Astrocyte of the hippocampus (primary cell): ENCODE data around the gene DENND4C.
"Not testable (repeated sequence)": the region's sequence is repeated elsewhere in the genome, so short reads cannot be mapped to it uniquely, and the experiment has no call there.

Source experiments
- DNase-seq: peaks from one replicate; pipeline ENCODE4 v3.0.0; 2011; ENCODE audit warnings: low read depth, low spot score

DENND4C gene

DNA sequence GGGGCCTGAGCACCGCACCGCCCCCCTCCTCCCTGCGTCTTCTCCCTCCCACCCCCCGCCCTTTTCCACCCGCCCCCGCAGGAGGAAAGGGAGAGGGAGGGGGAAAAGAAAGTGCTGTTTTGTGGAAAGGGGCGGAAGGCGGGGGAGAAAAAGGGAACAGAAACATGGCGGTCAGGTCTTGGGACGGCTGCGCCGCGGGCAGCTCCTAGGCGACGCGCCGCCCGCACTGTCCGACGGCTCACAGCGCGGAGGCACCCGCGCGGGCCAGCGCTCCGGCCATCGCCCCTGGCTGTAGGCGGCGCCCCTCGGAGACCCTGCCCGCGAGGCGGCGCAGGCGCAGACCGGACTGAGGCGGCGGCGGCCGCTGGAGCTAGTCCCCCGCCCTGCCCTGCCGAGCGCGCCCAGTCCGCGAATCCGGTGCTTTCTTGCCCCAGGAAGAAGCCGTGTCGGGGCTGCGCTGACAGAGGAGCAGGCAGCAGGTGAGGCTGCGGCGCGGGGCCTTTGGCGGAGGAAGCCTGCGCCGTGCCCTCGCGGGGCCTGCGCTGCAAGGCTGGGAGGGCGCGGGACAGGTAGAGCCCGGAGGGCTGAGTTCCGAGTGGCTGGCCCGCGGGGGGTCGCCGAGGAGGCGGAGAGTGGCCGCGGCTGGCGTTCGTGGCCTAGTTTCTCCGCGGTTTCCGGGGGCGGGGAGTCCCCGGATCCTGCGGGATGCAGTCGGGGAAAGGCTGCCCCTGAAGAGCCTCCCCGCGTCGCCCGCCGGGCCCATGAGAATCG lies at the start of gene DENND4C:
DENND4C (plus strand) TSS at position 339 of the 771 bp plus-strand sequence. CDS start 45,482 bp downstream, outside the sequence.
- peak; percentile 96 for DNase-seq

DNA sequence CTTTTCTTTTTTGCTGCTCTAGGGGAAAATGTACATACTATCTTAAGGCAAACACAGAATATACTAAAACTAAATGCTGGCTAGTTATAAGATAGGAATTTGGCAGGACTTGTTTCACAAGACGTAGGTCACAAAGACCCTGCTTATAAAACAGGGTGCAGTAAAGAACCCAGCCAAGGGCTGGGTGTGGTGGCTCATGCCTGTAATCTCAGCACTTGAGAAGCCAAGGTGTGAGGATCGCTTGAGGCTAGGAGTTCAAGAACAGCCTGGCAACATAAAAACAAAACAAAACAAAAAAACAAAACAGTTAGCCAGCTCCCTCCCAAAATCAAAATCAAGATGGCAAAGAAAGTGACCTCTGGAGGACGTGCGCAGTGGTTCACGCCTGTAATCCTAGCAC lies 49.5 kb upstream of the DENND4C start:
- no peak for DNase-seq

DNA sequence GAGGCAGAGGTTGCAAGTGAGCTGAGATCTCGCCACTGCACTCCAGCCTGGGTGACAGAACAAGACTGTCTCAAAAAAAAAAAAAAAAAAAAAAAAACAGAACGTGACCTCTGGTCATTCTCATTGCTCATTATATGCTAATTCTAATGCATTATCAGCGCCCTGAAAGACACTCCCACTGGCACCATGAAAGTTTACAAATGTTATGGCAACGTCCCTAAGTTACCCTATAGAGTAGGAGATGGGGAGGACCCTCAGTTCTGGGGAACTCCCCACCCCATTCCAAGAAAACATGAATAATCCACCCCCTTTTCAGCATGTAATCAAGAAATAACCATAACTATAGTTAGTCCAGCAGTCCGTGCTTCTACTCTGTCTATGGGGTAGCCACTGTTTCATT lies 48.9 kb upstream of the DENND4C start:
- DNase-seq, result no peak

DNA sequence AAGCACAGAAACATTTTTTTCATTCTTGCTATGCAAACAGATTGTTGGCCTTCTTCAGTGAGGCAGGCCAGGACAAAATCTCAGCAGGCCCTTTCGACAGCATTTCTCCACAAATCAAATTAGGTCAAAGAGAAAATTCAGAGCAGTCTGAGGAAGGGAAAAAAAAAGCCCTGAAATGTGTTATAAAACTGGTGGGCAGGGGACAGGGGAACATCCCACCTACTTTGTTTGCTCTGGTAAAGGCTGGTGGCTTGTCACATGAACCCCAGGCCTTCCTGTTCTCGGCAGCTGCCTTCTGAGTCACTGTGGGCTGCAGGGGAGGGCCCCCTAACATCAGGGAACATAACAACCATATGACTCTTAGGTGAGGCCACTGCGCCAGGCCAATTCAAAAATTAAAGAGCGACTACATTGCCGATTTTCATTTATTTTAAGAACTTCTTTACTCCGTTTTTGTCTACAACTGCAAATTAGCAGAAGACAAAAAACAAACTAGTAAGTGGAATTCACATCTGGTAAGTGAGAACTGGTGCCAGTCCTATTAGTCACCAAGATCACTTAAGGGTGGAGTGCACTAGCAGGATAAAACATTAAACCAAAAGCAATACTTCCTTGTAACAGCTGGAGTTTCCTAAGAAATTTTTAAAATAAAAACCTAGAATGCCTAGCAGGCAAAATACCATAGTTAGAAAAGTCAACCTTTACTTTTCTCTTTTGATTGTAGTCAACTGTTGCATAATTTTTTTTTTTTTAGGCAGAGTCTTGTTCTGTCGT lies 46.2 kb upstream of the DENND4C start:
- peak; percentile 84 for DNase-seq

DNA sequence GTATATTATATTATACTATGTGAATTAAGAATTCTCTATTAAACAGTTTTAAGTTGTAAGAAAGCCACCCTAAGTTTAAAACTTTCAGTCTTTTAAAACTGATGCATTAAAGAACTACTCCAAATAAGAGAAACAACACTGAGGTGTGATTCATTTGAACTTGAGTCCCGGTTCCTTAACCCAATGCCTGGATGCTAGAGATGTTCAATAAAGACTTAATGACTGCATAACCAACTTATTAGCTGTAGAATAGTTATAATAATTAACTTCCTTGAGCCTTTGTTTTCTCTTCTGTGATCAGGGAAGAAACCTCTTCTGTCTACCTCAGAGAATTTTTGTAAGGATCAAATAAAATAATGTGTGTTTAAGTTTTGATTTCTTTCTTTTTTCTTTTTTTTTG lies 45.3 kb upstream of the DENND4C start:
- no peak for DNase-seq

DNA sequence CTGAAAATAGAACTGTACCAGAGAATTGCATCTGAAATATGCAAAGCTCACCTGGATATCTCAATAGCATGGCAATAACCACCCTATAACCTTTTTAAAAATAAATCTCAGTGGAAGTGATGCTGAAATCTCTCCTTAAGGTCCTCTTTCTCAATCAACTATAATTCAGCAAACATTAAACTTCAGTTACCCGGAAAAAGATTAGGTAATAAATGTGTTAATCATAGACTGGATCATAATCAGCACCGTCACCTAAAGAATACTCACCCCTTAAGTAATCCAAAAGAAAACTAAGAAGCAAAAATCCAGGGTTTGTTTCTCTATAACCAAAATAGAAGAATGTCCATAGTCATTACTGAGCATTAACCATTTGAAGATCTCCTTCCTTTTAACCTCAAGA lies 44.3 kb upstream of the DENND4C start:
- DNase-seq, result no peak

DNA sequence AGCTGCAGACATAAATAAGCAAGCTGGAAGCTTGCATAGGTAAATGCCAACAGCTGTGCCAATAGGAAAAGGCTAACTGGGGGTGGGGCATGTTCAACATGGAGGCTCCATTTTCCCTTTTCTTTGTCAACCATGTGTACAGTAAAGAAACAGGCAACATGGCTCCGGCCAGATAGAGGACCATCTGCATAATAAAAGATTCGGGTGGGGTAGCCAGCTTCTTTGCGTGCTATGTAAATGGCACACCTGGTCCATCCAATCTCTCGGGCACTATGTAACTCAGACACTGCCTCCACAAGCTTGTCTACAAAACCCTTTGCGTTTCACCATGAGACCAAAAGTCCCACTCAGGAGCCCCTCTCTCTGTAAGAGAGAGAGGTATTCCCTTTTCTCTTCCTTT lies 41.7 kb upstream of the DENND4C start:
- no peak for DNase-seq

DNA sequence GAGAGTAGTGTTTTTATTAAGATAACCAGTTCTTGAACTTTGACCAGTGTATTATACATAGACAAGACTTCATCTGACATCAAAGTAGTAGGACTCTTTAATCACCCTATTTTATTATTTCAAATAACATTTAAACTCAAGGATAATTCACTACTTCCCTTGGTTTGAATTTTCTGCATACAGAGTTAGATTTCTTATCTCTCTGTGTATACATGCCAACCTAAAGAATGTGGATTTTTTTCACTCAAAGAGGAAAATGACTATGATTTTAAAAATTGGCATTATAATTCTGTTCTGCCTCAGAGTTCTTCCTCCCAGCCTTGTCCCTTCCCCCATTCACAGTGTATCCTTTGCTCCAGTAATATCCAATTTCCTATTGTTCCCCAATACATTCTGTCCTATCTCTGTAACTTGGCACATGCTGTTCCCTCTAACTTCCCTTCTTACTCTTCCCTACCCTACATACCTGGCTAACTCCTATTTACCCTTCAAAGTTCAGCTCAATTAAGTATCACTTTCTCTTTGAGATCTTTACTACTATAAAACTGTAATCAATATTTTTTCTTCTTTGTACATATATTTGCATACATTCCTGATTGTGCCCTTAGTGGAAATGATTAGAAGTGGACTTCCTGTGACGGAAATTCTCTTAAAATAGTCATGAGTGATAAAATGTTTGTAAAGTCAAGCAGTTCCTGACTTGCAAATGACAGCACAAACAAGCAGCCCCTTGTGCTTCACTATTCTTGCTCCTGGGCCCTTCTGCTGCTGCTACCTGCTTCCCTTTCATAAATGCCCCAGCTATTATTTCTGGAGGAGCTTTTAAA lies 38.1 kb upstream of the DENND4C start:
- DNase-seq, result no peak

DNA sequence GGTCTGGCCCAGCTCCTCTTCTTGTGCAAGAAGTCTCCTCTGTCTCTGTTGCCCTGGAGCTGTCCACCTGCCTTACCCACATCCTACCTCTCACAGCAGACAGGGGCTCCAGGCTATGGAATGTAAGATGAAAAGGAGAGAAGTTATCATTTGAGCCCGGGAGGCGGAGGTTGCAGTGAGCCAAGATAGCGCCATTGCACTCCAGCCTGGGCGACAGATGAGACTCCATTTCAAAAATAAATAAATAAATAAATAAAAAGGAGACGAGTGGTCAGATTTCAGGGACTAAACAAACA lies 37.5 kb upstream of the DENND4C start:
- no peak for DNase-seq

DNA sequence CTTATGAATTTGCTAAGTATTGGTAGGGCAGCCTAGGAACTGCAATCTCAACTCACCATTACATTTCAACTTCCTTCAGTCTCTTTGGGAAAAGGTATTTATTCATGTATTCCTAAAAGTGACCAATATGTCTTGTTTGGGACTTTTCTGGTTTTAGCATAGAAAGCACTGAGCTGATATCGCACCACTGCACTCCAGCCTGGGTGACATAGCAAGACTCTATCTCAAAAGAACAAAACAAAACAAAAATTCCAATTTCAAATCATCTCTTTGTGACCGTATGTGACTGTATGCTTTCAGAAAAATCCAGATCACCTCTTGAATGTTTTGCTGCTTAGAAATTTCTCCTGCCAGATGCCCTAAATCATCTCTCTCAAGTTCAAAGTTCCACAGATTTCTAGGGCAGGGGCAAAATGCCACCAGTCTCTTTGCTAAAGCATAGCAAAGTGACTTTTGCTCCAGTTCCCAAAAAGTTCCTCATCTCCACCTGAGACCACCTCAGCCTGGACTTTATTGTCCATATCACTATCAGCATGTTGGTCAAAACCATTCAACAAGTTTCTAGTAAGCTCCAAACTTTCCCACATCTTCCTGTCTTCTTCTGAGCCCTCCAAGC lies 37.0 kb upstream of the DENND4C start:
- DNase-seq, result not testable (repeated sequence)

DNA sequence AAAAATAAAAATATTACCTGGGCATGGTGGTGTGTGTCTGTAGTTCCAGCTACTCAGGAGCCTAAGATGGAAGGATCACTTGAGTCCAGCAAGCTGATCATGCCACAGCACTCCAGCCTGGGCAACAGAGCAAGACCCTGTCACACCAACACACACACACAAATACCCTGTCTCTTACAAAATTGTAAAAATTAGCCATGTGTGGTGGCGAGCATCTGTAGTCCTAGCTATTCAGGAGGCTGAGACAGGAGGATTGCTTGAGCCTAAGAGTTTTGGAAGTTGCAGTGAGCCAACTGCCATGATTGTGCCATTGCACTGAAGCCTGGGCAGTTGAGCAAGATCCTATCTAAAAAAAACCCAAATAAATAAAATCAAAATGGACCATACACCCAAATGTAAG lies 32.1 kb upstream of the DENND4C start:
- no peak for DNase-seq

DNA sequence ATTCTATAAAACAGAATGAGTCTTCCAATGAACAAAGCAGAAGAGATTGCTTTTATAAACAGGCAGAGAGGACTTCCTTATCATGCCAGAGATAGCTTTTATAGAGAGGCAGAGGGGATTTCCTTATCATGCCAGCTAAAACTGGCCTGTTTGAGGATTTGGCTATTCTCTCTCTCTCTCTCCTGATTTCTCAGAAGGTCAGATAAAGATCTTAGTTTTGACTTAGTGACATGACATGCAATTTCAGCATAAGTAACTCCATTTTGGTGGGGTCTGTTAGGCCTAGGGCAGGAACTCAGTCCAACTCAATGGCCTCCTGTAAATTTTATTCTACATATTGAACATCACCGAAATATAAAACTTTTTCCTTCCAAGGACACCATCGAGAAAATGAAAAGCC lies 31.5 kb upstream of the DENND4C start:
- DNase-seq, result no peak

DNA sequence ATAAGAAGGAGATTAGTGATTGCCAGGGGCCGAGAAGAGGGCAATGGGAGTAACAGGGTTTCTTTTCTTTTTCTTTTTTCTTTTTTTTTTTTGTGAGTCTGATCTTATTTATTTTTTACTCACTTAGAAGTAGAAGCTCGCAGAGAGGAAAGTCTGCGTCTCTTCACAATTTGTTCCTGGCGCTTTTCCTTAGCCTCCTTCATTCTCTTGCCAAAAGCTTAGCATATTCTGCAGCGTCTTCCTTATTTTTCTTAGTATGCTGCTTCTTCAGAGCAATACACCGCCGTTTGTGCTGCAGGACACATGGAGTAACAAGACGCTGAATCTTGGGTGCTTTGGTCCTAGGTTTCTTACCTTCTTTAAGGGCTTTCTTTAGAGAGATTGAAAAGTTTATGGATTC lies 30.3 kb upstream of the DENND4C start:
- no peak for DNase-seq

DNA sequence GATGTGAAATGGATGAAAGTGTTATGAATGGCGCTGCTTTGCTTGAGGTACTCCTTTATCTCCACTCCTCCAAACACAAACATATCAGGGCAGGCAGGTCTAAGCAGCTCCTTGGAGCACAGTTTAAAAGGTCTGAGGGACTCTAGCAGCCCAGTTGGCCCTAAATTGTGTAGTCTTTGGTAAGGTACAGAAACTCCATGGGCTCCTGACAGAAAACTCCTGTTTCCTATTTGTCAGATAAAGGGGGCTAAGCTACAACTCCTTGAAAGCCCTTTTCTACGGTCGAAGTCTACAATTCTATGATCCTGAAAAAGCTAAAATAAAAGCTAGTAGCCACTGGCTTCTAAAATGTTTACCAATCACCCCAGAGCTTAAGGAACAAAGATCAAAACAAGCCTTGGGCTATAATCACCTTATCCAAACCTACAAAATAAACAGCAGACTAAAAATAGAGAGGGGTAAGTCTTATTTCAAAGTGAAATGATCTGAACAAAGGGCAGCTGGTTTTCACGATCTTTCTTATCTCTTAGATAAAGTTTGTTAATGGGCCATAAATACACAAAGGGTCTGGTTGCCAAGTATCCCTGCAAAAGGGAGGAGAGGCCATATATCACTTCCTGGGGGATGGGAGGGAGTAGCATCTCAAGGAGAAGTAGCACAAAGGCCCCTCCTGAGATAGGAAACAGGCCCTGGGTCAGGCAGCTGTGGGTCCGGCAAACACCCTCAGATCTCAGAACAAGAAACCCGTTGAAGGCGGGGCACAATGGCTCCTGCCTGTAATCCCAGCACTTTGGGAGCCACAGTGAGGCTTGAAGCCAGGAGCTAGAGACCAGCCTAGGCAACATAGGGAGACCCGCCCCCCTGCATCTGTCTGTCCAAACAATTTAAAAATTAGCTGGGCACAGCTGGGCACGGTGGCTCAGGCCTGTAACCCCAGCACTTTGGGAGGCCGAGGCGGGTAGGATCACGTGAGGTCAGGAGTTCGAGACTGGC lies 28.3 kb upstream of the DENND4C start:
- DNase-seq, result no peak

DNA sequence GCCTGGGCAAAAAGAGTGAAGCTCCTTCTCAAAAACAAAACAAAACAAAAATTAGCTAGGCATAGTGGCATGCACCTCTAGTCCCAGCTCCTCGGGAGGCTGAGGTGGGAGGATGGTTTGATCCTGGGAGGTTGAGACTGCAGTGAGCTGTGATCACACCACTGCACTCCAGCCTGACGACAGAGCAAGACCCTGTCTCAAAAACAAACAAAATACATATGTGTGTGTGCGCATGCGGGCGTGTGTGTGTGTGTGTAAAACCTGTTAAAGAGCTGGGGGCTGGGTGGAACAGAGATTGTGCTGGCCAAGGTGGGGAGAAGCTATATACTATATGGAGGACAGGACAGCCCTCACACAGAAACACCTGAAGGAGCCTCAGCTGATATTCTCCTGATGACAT lies 27.4 kb upstream of the DENND4C start:
- no peak for DNase-seq

DNA sequence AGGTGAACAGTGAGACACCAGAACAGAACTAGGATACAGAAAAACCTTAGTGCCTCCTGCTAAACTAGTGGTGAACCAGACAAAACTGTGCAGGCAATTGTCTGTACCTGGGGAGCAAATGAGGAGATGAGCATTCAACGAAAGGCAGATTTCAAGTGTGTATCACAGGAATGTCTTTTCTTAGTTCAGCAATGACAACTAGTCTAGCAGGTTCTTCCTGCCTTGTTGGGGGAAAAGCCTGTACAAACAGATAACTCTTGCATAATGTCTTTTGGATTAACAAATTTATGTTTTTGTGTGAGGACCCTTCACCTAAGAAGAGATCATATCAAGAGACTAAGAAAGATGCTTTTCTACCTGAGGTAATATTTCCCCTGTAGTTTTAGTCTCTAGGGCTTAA lies 21.8 kb upstream of the DENND4C start:
- DNase-seq, result no peak

DNA sequence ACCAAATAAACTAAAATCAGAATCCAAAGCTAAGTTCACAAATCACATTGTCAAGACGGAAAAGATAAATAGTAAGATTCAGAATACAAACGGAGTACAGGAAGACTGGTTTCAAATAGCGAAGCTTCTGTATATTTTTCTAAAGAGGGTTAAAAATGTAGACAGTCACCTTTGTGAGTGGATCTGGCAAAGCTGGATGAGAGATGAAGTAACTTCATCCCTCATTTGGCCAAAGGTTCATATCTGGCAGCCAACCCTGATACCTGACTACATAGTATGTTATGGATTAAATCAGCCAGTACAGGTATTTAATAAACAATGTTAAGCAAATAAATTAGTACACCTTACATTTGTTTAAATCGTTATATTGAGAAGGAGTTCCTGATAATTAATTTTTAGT lies 21.3 kb upstream of the DENND4C start:
- no peak for DNase-seq

DNA sequence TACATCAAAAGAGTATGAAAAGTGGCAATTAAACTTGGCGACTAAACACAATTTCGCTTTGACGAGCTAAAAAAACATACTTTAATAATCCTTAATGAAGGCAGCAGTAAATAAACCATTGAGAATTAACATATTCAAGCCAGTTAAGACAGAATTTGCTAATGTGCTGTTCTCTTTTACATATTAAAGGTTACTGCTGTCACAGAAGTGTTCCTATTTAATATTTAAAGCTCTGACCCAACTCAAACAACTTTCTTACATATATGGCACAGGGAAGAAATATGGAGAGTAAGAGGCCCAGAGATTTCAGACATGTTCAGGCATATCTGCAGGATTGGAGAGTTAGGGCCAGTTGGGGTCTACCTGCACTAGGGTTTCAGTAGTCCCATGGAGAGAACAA lies 16.7 kb upstream of the DENND4C start:
- DNase-seq, result no peak

DNA sequence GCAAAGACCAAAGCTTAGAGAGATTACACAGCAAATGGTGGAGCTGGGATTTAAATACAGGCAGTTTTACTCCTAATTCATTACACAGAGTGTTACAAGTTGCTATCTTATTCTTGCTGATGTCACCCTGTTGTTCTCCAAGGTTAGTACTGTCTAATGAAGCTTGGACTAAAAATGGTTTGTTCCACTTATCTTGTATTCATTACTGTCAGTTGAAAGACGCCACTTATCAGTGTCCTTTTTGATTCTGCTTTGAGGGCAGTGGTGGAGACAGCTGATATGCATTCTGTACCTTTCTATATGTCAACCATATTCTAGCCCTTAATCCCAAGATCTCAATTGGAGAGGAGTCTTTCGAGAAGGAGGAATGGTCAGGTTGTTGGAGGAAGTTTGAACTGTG lies 14.0 kb upstream of the DENND4C start:
- DNase-seq, result no peak

DNA sequence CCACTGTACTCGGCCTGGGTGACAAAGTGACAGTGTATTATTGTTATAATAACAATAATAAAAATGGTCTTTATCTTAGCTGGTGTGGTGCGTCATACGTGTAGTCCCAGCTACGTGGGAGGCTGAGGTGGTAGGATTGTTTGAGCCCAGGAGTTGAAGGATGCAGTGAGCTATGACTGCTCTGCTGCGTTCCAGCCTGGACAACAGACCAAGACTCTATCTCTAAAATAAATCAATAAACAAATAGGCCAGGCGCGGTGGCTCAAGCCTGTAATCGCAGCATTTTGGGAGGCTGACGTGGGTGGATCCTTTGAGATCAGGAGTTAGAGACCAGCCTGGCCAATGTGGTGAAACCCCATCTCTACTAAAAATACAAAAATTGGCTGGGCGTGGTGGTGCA lies 9.2 kb upstream of the DENND4C start:
- DNase-seq, result no peak

DNA sequence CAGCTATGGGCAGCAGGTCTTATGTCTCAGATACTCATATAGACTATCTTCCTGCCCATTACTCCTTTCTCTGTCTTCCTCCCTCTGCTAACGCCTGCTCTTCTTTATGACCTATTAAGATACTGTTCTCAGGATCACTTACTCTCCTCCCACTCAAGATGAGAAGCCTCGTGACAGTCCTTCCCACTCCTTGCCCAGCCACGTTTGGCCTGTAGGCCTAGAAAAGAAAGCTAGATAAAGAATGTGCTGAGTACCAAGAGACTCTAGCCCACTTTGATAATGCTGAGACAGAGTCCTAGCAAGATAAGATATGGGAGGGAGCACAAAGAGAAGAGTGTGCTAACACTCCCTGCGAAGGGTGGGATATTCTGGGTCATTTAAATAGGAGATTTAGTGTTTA lies 6.8 kb upstream of the DENND4C start:
- no peak for DNase-seq
